Gastrocnemius medialis (tissue), 4 donors: ENCODE data around the gene CATSPER1.

Source experiments
- CTCF ChIP-seq, 5 experiments: fragments of 450-650 bp in 3 of 5; fragments of 200-600 bp in 2 of 5; sonication (generic) in 2 of 5; IDR thresholded peaks in 4 of 5; conservative IDR thresholded peaks in 1 of 5; 1 replicate in 4 of 5; 2 replicates in 1 of 5; pipeline ENCODE4 v1.5.1; 2016 to 2019; ENCODE audit warnings: antibody characterized with exemption in 5 of 5, mild to moderate bottlenecking in 3 of 5, moderate library complexity in 3 of 5
- POLR2A ChIP-seq, 2 donors: fragments of 450-650 bp; IDR thresholded peaks; one replicate each; pipeline ENCODE4 v1.6.1; 2017; ENCODE audit warnings: antibody characterized with exemption in 2 of 2, mild to moderate bottlenecking in 2 of 2, moderate library complexity in 2 of 2

GRCh38 chr11:66051766-66052663 is 25.7 kb upstream of the CATSPER1 start, which contains the start of gene SF3B2:
- TF ChIP-seq CTCF (IDR thresholded peaks at IDR 0.05 in 4 of 5, conservative IDR thresholded peaks at IDR 0.05 in 1 of 5) (no peak), POLR2A (IDR thresholded peaks at IDR 0.05) (peak; percentile 39 to 69)
